Thymus (tissue), 11 donors: ENCODE results near the gene DPY19L3. TPM values are rescaled to one million over a fixed set of nuclear protein-coding genes. Genes with fewer than 3 reads are reported as not detected.
"Not testable (repeated sequence)": the region's sequence is repeated elsewhere in the genome, so short reads cannot be mapped to it uniquely, and the experiment has no call there.

Experiments
- DNase-seq, 9 donors: peaks; one replicate each; pipeline ENCODE4 v3.0.0-alpha.2; 2013; ENCODE audit warnings: low spot score in 9 of 9, low read depth in 6 of 9, missing footprints in 1 of 9
- H3K27ac ChIP-seq, 2 donors: one replicate each; pipeline ENCODE4 v1.5.1; 2013; ENCODE audit warnings: control low read depth in 1 of 2, low read depth in 1 of 2, low read length in 1 of 2, mild to moderate bottlenecking in 1 of 2, moderate library complexity in 1 of 2
- H3K27me3 ChIP-seq, 2 donors: one replicate each; pipeline ENCODE4 v1.5.1; 2013; ENCODE audit warnings: low read length in 1 of 2; ENCODE audit not compliant: control insufficient read depth in 2 of 2, insufficient read depth in 1 of 2
- H3K36me3 ChIP-seq, 2 donors: one replicate each; pipeline ENCODE4 v1.5.1; 2013; ENCODE audit warnings: low read length in 1 of 2, mild to moderate bottlenecking in 1 of 2, moderate library complexity in 1 of 2; ENCODE audit not compliant: control insufficient read depth in 2 of 2, insufficient read depth in 2 of 2
- H3K4me1 ChIP-seq, 2 donors: one replicate each; pipeline ENCODE4 v1.5.1; 2013; ENCODE audit warnings: low read length in 2 of 2; ENCODE audit not compliant: control insufficient read depth in 2 of 2, insufficient read depth in 2 of 2
- H3K4me3 ChIP-seq, 2 donors: one replicate each; pipeline ENCODE4 v1.5.1; 2013; ENCODE audit warnings: low read length in 2 of 2, control low read depth in 1 of 2, mild to moderate bottlenecking in 1 of 2
- H3K9me3 ChIP-seq, 2 donors: one replicate each; pipeline ENCODE4 v1.5.1; 2013; ENCODE audit warnings: low read length in 1 of 2, mild to moderate bottlenecking in 1 of 2; ENCODE audit not compliant: control insufficient read depth in 2 of 2, insufficient read depth in 1 of 2
- WGBS: extraction: QIAGEN DNeasy Blood & Tissue Kit; methylation state at CpG from one replicate; pipeline ENCODE4 v1.1.7; 2013; 5-methylcytosine and 5-hydroxymethylcytosine counted together
- polyA plus RNA-seq: library from polyadenylated mRNA; stranded (reverse); fragments of 200-250 nt; gene quantifications from one replicate; pipeline ENCODE4 v1.2.3, GENCODE V29; 2013
- total RNA-seq: library from RNA; stranded (reverse); fragments of 120-200 nt; gene quantifications from one replicate; pipeline ENCODE4 v1.2.4, GENCODE V29; 2013
- donor health status: healthy.

The DPY19L3 gene
- total and polyA plus RNA-seq, 2 donors = 7.8 to 11.9 TPM

DNA sequence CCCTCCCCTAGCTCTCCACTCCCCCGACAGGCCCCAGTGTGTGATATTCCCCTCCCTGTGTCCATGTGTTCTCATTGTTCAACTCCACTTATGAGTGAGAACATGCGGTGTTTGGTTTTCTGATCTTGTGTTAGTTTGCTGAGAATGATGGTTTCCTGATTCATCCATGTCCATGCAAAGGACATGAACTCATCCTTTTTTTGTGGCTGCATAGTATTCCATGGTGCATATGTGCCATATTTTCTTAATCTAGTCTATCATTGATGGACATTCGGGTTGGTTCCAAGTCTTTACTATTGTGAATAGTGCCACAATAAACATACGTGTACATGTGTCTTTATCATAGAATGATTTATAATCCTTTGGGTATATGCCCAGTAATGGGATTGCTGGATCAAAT is 106.9 kb downstream of the DPY19L3 start:
- H3K9me3 ChIP-seq, H3K27ac ChIP-seq, H3K4me1 ChIP-seq, DNase-seq, H3K36me3 ChIP-seq, H3K27me3 ChIP-seq, H3K4me3 ChIP-seq: not testable (repeated sequence)
- 98% methylated on average over 4 of the region's 4 CpGs for WGBS

DNA sequence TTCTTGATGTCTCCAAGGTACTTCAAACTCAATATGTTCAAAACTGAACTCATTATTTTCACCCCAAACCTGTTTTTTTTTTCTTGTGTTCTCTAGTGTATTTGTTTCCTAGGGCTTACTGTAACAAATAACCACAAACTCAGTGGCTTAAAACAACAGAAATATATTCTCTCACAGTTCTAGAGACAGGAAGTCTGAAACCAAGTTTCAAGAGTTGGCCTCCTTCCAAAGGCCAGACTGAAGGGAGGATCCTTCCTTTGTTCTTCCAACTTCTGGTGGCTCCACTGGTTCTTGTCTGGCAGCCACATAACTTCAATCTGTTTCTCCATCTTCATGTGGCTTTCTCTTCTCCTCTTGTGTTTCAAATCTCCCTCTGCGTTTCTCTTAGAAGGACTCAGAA is 113.5 kb downstream of the DPY19L3 start:
- DNase-seq = peak in 1 of 9 donors; percentile 6

DNA sequence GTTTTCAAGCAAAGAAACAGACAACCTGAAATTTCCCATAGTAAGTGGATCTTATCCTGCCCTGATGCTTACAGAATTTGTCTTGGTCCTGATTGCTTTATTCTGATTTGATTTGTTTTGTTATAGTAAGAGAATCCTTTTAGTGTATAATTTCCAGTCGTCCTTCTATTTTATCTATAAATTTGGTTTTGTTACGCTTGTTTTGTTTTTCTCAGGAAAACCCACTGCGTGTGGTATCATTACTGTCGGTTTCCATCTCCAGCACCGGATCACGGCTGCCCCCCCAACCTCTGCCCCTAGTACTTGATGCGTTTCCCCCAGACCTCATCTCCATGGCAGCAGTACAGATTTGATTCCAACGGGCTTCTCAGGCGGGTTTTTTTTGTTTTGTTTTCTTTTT is 117.4 kb downstream of the DPY19L3 start:
- Histone ChIP-seq H3K27me3 (no peaks in the 10 kb centered on the region), H3K4me3 (no peak overlapping the region), H3K4me1 (peaks cover 0 to 8% of the 10 kb centered on the region in 2 donors), H3K36me3 (peaks cover 0 to 3% of the 10 kb centered on the region in 2 donors), H3K9me3 (no peaks in the 10 kb centered on the region), H3K27ac (no peak overlapping the region)
- DNase-seq = no peak
- WGBS = 93% methylated on average over 9 of the region's 9 CpGs

More for the DNA sequence above, 113.5 kb downstream of the DPY19L3 start:
- peaks cover 0 to 8% of the 10 kb centered on the region in 2 donors for H3K4me1 ChIP-seq
- H3K9me3 ChIP-seq = no peaks in the 10 kb centered on the region
- no peaks in the 10 kb centered on the region for H3K27me3 ChIP-seq
- H3K4me3 ChIP-seq = no peak overlapping the region
- peaks cover 0 to 4% of the 10 kb centered on the region in 2 donors for H3K36me3 ChIP-seq
- no peak overlapping the region for H3K27ac ChIP-seq
- WGBS = 0% methylated on average over 1 of the region's 1 CpG

DNA sequence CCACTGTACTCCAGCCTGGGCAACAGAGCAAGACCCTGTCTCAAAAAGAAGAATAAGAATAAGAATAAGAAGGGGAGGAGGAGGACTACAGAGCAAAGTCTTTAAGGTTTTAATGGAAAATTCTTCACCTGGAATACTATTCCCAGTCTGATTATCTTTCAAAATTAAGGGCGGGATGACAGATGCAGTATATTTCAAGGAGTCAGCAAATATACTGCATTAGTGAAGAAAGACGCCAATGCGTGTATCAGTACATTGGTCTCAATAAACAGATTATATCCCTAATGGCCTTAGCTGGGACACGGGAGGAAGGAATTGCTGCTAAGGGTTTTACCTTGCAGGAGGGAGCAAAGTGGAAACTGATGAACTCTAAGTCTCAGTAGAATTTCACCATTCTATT is 121.3 kb downstream of the DPY19L3 start:
- no peaks in the 10 kb centered on the region for H3K4me1 ChIP-seq
- 96% methylated on average over 4 of the region's 4 CpGs for WGBS
- H3K4me3 ChIP-seq = no peak overlapping the region
- no peaks in the 10 kb centered on the region for H3K9me3 ChIP-seq
- no peaks in the 10 kb centered on the region for H3K27me3 ChIP-seq
- H3K27ac ChIP-seq = no peak overlapping the region
- H3K36me3 ChIP-seq = no peaks in the 10 kb centered on the region
- DNase-seq = no peak

DNA sequence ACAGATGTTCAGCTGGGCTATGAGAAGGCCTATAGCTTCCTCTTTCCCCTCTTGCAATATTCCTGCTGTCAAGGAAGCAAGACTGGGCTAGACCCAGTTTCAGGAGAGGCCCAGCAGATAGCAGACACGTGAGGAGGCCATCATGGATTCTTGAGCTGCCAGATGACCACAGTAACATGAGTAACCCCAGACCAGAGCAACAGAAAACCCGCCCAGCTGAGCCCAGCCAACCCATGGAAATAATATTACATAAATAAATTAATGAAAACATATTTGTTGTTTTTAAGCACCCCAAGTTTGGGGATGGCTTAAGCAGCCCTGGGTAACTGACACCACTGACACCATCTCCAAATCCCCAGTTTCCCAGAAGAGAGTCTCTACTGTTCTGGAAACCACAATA is 125.2 kb downstream of the DPY19L3 start:
- Histone ChIP-seq H3K27ac (no peak overlapping the region), H3K9me3 (peaks cover 0 to 1% of the 10 kb centered on the region in 2 donors)

DNA sequence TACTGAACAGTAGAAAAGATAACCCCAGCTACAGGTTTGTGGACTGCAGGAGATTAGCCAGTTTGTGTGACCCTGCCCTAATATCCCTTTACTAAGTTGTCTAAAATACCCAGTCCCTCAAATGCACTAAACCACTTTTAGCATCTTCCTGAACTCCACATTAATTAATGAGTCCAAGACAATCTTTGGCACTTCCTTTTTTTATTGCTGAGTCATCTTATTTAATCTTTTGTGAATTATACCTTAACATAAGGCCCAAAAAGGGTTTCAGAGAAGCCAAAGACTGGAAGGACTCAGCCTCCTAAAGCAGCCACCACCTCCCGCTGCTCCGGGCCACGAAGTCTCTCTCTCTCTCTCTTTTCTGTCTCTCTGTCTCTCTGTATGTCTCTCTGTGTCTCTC is 126.7 kb downstream of the DPY19L3 start:
- Histone ChIP-seq H3K4me3 (no peak overlapping the region), H3K27ac (no peak overlapping the region), H3K9me3 (peaks cover 0 to 1% of the 10 kb centered on the region in 2 donors), H3K36me3 (no peaks in the 10 kb centered on the region), H3K4me1 (no peaks in the 10 kb centered on the region), H3K27me3 (no peaks in the 10 kb centered on the region)
- DNase-seq = no peak
- 59% methylated on average over 3 of the region's 3 CpGs for WGBS

More for the DNA sequence above, 125.2 kb downstream of the DPY19L3 start:
- no peaks in the 10 kb centered on the region for H3K4me1 ChIP-seq
- H3K4me3 ChIP-seq = no peak overlapping the region
- WGBS = 76% methylated on average over 2 of the region's 2 CpGs
- no peaks in the 10 kb centered on the region for H3K27me3 ChIP-seq
- no peak for DNase-seq
- H3K36me3 ChIP-seq = no peaks in the 10 kb centered on the region

Other genes with a start within 250 kb of the DPY19L3 start
- gene ZNF507, start 60.2 kb upstream of the DPY19L3 start, total RNA-seq = 8.0 TPM
- 8.3 TPM for gene ZNF507, start 60.2 kb upstream of the DPY19L3 start, polyA plus RNA-seq
- 92.6 TPM for gene PDCD5, start 175.4 kb downstream of the DPY19L3 start, total RNA-seq
- 122 TPM for gene PDCD5, start 175.4 kb downstream of the DPY19L3 start, polyA plus RNA-seq